ENCODE data around the gene ZNF611. TPM values are rescaled to one million over a fixed set of nuclear protein-coding genes. Genes with fewer than 3 reads are reported as not detected.
"Not testable (repeated sequence)": the region's sequence is repeated elsewhere in the genome, so short reads cannot be mapped to it uniquely, and the experiment has no call there.

The ZNF611 gene
- total RNA-seq, 4 donors from 2014 or later = 10.1 to 15.4 (median 11.9) TPM

DNA sequence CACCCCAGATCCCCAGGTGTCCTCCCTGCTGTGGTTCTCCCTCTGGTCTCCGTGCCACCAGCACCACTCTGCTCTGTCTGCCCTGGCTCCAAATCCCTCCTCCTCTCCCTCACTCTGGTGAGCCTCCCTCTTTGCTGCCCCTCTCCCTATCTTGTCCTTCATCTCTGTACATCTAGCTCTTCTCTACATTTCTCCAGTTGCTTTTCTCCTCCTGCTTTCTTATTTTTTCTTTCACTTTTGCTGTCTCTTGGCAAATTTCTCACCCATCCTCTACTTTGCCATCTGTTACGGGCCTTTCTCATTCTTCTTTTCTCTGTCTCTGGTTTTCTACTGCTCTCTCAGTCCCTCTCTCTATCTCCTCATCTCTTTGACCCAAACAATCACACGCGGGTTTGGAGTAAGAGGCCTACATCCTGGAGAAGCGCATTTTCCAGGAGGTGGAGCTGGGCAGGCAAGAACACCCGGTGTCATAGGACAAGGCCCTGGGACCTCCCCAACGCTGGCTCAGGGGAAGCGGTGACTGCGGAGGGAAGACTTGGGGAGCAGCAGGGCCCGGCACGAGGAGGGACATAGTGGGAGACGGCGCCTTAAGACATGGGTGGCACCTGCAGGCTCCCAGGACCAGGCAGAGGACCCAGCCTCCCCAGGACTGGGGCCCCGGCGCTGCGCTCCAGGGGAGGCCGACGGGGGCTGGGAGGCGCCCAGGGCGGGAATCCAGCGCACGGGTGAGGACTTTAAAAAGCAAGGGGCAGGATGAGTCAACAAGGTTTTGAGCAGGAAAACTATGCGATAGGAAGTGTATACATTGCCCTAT is 9.9 kb downstream of the ZNF611 start:
- DNase-seq (ENCODE audit: low spot score) (no peak), ATAC-seq (ENCODE audit: low FRiP score) (no peak)
- TF ChIP-seq, protein P1, sequence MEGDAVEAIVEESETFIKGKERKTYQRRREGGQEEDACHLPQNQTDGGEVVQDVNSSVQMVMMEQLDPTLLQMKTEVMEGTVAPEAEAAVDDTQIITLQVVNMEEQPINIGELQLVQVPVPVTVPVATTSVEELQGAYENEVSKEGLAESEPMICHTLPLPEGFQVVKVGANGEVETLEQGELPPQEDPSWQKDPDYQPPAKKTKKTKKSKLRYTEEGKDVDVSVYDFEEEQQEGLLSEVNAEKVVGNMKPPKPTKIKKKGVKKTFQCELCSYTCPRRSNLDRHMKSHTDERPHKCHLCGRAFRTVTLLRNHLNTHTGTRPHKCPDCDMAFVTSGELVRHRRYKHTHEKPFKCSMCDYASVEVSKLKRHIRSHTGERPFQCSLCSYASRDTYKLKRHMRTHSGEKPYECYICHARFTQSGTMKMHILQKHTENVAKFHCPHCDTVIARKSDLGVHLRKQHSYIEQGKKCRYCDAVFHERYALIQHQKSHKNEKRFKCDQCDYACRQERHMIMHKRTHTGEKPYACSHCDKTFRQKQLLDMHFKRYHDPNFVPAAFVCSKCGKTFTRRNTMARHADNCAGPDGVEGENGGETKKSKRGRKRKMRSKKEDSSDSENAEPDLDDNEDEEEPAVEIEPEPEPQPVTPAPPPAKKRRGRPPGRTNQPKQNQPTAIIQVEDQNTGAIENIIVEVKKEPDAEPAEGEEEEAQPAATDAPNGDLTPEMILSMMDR (IDR thresholded peaks at IDR 0.05) = no peak

DNA sequence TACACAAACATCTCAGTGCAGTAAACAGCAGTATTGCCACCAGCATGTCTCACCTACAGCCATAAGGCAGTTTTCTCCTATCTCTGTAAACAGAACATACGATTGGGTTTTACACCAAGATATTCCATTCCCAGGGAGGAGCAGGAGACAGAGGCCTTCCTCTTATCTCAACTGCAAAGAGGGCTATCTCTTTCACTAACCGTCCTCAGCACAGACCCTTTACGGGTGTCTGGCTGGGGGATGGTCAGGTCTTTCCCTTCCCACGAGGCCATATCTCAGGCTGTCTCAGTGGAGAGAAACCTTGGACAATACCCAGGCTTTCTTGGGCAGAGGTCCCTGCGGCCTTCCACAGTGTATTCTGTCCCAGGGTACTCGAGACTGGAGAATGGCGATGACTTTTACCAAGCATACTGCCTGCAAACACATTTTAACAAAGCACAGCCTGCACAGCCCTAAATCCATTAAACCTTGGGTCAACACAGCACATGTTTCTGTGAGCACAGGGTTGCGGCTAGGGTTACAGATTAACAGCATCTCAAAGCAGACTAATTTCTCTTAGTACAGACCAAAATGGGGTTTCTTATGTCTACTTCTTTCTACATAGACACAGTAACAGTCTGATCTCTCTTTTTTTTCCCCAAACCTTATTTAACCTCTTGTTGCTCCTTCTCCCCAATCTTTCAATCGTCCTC is 10.8 kb downstream of the ZNF611 start:
- ATAC-seq (ENCODE audit: low FRiP score); DNase-seq (ENCODE audit: low spot score): not testable (repeated sequence)

DNA sequence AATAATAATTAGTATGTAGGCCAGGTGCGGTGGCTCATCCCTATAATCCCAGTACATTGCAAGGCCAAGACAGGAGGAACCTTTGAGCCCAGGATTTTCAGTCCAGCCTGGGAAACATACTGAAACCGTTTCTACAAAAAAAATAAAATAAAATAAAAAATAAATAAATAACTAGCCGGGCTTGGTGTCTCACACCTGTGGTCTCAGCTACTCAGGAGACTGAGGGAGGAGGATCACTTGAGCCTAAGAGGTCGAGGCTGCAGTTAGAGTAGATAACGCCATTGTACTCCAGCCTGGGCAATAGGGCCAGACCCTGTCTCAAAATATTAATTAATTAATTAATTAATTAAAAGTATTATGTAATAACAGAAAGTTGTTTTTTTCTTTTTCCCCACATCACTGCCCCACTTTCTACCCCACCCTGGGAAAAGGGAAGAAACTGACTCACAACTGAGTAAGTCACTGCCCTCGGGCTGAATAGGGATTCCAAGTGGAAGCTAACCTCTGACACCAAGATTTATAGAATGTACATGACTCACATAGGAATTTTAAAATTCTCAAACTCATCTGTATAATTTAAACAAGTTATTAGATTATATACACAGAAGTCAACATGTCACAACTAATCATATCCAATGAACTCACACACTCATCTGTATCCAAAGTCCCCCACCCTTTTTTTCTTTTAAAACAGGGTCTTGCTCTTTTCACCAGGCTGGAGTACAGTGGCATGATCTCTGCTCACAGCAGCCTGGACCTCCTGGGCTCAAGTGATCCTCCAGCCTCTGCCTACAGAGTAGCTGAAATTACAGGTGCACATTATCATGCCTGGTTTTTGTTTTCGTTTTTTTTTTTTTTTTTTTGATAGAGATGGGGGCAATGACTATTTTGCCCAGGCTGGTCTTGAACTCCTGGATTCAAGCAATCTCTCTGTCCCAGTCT is 12.5 kb downstream of the ZNF611 start:
- ATAC-seq (ENCODE audit: low FRiP score) (no peak), DNase-seq (ENCODE audit: low spot score) (no peak)
- TF ChIP-seq, protein P1 (IDR thresholded peaks at IDR 0.05) = no peak

DNA sequence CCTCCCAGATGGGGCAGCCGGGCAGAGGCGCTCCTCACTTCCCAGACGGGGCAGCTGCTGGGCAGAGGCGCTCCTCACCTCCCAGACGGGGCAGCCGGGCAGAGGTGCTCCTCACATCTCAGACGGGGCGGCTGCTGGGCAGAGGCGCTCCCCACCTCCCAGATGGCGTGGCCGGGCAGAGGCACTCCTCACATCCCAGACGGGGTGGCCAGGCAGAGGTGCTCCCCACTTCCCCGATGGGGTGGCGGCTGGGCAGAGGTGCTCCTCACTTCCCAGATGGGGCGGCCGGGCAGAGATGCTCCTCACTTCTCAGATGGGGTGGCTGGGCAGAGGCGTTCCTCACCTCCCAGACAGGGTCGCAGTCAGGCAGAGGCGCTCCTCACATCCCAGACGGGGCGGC is 14.3 kb downstream of the ZNF611 start:
- ATAC-seq (ENCODE audit: low FRiP score) = not testable (repeated sequence)

DNA sequence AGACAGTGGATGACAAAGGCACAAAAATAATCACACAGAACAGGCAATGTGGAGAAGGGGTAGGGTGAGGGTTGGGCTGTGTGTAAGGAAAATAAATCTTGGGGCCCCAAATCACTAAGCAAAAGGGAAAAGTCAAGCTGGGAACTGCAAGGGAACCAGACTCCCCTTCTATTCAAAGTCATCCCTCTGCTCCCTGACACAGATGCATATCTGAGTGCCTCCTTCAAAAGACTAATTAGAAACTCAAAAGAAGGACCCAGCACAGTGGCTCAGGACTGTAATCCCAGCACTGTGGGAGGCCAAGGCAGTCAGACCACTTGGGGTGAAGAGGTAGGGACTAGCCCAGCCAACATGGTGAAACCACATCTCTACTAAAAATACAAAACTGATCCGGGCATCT is 18.3 kb downstream of the ZNF611 start:
- TF ChIP-seq, protein P1 (IDR thresholded peaks at IDR 0.05) = no peak

More for the DNA sequence above, 14.3 kb downstream of the ZNF611 start:
- DNase-seq (ENCODE audit: low spot score) = not testable (repeated sequence)

DNA sequence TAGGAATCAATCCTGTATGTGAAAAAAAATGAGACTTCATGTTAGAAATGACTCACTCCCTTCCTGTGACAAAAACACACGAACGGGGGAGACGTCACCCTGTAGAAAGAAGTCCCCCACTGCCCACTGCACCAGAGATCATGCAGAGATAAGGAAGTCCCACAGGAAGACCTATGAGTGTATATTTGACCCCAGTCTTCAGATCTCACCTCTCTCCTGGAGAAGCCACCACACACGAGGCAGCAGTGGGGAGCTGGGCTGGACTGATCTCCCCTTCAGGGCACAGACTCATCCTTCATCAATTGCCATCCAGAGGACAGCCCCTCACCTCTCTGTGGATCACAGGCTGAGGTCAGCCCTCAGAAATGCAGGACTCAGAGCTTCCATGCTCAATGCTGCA is 18.9 kb downstream of the ZNF611 start:
- not testable (repeated sequence) for DNase-seq (ENCODE audit: low spot score); ATAC-seq (ENCODE audit: low FRiP score)

More for the DNA sequence above, 18.3 kb downstream of the ZNF611 start:
- ATAC-seq (ENCODE audit: low FRiP score) = no peak
- no peak for DNase-seq (ENCODE audit: low spot score)

DNA sequence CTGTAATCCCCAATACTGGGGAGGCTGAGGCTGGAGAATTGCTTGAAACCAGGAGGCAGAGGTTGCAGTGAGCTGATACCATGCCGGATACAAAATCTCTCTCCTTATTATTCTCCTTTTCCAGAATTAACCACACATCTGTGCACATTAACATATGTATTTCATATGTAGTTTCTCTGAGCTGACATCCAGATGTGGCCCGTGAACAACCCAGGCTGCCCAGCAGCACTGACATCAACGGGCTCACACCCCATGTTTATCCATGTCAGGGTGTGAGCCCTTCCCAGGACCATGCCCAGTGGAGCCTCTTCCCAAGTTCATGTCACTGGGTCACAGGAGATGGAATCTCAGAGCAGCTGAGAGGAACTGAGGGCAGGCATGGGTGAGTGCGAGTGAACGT is 19.5 kb downstream of the ZNF611 start:
- ATAC-seq (ENCODE audit: low FRiP score); DNase-seq (ENCODE audit: low spot score): not testable (repeated sequence)

DNA sequence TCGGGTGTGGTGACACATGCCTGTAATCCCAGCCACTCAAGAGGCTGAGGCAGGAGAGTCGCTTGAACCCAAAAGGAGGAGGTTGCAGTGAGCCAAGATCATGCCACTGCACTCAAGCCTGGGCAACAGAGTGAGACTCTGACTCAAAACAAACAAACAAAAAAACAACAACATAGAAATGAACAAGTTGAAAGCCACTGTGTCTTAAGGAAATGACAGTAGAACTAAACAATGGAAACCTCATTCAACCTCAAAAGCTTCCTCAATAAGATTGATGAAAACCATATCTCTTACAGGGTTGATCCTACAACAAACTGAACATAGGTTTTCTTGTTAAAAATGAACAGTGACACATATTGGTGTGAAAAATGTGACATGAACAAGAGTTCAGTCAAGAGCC is 21.8 kb downstream of the ZNF611 start:
- not testable (repeated sequence) for ATAC-seq (ENCODE audit: low FRiP score); DNase-seq (ENCODE audit: low spot score)

DNA sequence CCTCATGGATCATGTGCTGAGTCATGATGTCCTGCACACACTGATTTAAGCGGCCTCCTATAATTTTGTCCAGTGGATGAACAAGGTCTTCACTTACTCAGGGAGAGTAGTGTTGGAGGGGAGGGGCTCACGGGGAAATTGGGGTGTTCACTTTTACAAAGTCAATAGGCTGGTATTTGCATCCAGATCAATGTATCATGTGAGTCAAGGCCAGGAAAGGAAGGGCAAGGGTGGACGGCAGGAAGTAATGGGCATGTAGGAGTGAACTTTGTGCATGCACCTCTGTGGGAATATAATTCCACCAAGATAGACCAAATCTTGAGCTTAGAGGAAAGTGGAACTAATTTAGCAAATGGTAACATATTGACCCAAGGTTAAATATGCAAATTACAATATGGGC is 23.2 kb downstream of the ZNF611 start:
- DNase-seq (ENCODE audit: low spot score); ATAC-seq (ENCODE audit: low FRiP score): not testable (repeated sequence)

DNA sequence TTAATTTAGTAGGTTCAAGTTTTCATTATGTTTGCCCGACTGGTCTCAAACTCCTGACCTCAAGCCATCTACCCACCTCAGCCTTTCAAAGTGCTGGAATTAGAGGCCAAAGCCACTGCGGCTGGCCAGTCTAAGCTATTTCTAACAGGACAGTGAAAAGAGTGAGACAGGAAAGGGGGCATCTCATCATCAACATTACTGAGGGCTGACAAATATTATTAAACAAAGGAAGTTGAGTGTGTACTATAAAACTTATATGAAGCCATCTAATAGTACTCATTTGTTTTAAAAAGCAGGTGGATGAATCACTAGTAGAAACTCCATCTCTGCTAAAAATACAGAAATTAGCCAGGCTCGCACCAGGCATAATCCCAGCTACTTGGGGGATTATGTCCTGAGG is 24.3 kb downstream of the ZNF611 start:
- no peak for DNase-seq (ENCODE audit: low spot score)
- TF ChIP-seq, protein P1 (IDR thresholded peaks at IDR 0.05) = no peak
- ATAC-seq (ENCODE audit: low FRiP score) = no peak

DNA sequence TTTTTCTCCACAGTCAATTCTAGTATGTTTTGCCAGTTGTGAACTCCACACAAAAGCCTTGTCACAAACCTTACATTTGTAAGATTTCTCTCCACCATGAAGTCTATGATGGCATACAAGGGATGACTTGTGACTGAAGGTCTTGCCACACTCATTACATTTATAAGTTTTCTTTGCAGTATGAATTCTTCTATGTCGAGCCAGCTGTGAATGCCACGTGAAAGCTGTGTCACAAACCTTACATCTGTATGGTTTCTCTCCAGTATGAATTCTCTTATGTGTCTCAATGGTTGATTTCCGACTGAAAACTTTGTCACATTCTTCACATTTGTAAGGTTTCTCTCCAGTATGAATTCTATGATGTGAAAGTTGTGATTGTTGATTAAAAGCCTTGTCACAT is 29.2 kb downstream of the ZNF611 start:
- not testable (repeated sequence) for DNase-seq (ENCODE audit: low spot score); ATAC-seq (ENCODE audit: low FRiP score)

Data from omental fat pad (tissue), 4 donors.